Cortex of kidney (tissue), 1 donor: Measurements from ENCODE around the gene APBA3.

Experiments
- DNase-seq: peaks from one replicate; lab custom pipeline; 2025; lab: John Stamatoyannopoulos, UW

The APBA3 gene, protein sequence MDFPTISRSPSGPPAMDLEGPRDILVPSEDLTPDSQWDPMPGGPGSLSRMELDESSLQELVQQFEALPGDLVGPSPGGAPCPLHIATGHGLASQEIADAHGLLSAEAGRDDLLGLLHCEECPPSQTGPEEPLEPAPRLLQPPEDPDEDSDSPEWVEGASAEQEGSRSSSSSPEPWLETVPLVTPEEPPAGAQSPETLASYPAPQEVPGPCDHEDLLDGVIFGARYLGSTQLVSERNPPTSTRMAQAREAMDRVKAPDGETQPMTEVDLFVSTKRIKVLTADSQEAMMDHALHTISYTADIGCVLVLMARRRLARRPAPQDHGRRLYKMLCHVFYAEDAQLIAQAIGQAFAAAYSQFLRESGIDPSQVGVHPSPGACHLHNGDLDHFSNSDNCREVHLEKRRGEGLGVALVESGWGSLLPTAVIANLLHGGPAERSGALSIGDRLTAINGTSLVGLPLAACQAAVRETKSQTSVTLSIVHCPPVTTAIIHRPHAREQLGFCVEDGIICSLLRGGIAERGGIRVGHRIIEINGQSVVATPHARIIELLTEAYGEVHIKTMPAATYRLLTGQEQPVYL

DNA sequence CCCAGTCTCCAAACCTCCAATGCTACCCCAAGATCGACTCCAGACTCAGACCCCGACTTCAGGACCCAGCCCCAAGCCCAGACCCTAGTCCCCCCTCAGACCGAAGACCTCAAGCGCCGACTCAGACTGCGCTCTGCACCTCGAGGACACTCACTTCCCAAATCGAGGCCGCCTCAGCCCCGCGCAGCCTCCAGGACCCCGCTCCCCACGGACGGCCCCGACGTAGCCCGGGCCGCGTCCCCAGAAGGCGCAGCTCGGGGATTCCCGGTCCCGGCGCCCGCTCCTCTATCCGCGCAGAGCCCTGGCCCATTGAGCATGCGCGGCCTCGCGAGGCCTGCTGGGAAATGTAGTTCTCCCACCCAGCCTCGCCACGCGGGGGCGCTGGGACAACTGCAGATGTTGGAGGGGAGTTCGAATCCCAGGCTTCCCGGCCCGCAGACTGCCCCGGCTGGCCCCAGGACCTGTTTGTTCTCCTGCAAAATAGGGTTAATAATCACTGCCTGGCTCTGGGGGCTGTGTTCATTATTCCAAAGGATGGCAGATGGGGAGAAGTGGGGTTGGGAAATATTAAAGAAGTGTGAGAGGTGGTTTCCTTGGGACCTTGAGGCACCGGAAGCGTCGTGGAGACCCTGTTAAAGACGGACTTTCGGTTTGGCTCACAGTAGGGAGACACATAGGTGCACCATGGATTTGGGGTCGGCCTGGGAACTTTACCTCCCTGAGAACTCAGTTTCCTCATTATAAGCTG is at the start of gene APBA3:
Gene APBA3, minus strand, starts transcription at position 311 of the 748 bp plus-strand sequence. CDS start 1,428 bp downstream, outside the sequence.
- DNase-seq, result no peak

DNA sequence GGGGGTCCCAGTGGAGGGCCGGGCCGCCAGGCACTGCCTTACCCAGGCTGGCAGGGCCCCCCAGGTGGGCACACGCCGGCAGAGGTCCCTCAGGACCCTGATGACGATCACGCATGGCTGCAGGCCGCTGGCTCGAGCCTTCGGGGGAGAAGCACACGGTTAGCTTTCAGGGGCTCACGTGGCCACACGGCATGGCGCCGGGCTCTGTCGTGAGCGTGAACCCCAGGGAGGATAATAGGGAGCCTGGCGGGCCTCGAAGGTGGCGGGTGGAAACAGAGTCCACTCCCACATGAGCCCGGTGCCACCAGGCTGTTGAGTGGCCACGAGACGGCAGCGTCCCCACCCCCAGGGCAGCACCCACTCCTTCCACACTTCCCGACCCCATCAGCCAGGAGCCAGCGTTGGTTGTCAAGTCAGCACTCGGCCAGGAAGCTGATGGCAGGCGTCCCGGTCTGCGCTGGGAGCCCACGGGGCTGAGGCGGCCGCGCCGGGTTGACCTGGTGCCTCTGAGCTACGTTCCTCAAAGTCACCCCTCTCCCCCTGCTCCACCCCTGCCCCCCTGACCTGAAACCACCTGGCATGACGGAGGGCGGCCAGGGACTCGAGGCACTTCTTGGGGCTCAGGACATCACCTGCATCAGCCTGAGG is 49.3 kb upstream of the APBA3 start:
- DNase-seq, result no peak

DNA sequence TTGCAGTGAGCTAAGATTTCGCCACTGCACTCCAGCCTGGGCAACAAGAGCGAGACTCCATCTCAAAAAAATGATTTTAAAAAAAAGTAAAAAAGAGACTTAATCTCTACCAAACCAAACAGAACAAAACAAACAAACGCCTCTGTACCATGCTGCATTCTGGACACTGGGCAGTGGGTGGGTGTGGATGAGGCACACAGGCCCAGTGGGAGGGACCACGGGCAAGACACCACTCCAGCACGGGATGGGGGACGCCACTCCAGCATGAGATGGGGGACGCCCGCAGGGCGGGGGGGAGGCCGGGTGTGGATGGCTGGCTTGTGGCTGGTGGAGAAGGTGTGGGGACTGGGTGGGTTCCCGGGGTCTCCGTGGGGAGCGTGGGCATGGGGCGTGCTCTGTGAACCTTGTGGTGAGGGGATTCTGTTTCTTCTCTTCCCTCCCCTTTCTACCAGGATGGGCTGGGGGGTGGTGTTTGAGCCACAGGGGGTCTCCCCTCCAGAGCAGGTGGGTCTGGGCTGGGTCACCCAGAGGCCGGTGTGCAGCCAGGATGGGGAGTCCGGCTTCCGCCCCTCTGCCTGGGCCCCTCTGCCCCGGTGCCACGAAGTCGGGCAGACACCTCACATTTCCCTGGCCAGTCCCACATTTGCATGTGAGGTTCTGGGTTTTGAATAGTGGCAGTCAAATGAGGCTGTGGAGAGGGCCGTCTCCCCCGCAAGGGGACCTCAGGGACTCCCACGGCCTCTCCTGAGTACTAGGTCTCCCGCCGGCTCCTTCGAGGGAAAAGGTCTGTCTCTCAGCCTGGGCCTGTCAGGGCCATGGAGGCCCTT is 48.6 kb upstream of the APBA3 start:
- DNase-seq, result no peak

DNA sequence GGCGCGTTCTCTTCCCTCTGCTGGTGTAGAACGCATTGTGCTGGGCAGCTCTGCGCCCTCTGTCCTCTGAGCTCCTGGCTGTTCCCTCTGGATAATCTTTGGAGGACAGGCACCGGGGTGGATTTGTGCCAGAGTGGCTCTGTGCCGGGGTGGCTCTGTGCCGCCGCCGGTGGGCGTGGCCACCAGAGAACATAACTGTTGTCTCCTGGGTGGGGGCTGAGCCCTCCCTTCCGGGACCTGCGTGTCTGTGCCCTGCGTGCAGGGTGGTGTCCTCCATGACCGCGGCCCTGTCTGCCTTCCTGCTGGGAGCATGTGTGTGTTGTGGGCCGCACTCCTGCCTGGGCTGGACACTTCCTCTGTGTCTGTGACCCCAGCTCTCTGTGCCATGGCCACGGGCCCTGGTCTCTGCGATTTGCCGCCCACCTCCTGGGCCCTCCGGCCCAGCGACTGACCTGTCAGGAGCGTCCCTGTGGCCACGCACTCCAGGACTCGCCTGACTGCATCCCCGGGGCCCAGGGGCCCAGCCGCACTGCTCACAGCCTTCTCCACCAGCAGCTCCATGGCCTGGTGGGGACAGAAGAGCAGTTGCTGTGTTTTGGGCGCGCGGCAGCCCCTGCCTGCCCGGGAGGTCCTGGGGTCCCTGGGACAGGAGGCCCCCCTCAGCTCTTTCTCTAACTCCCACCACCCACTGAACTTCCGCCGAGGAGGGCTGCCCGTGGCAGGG is 47.1 kb upstream of the APBA3 start:
- no peak for DNase-seq

DNA sequence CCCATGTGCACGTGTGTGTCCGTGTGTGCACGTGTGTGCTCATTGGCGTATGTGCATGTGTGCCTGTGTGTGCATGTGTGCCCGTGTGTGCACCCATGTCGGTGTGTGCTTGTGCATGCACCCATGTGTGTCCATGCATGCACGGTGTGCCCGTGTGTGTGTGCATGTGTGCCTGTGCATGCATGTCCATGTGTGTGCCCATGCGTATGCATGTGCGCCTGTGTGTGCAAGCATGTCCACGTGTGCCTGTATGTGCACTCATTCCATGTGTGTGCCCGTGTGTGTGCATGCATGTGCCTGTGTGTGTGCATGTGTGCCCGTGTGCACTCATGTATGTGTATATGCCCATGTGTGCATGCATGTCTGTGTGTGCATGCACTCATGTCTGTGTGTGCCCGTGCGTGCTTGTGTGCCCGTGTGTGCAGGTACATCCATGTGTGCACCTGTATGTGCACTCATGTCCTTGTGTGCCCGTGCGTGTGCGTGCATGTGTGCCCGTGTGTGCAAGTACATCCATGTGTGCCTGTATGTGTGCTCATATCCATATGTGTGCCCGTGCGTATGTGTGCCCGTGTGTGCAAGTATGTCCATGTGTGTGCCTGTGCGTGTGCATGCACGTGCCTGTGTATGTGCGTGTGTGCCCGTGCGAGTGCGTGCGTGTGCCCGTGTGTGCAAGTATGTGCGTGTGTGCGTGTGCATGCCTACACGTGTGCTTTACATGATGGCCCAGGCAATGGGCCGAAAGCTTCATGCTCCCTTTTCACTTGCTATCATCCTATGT is 46.3 kb upstream of the APBA3 start:
- no peak for DNase-seq

DNA sequence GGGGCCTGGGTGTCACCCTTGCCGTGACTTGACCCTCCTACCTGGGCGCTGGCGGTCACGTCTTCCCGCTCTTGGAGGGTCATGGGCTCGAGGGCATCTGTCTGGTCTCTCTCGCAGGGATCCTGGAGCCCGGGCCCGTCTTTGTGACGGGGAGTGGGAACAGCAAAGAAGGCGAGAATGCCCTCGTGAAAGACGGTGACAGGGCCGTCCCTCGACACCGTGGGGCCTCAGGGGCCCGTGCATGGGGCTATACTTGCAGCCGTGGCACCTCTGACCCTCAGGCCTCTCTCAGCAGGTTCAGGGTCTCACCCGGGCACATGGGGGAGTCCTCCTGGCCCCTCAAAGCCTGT is 45.6 kb upstream of the APBA3 start:
- no peak for DNase-seq

DNA sequence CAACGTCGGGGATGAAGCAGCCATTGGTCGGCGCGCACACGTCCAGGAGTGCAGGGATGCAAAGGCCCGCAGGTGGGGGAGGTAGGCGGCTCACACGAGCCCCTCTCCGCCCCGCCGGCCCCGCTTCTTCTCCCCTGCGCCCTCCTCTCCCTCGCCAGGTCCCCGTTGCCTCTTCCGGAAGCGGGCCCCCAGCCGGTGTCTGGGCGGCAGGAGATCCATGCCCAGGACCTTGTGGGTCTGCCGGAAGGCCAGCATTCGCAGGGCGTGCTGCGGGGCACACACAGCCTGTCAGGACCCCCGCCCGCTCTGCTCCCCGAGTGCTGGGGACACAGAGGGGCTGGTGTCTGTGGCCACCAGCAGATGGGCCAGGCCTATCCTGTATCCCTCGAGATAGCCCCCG is 44.4 kb upstream of the APBA3 start:
- no peak for DNase-seq

DNA sequence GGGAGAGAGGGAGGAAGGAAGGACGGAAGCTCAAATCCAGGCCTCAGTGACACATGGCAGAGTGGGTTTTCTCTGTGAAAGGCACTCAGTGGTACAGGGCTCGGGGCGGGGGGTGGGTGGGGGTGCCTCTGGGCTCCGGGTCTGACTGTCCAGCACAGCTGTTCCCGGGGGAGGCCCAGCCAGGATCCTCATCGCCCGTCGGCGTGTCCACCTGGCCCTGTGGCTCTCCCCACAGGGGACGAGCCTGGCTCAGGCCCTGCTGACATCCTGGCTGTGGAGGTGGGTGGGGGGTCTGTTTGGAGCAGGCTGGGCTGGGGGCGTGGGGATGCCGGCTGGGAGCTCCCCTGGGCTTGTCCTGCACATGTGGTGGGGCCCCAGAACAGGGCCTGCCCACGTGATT is 42.9 kb upstream of the APBA3 start:
- DNase-seq, result no peak

DNA sequence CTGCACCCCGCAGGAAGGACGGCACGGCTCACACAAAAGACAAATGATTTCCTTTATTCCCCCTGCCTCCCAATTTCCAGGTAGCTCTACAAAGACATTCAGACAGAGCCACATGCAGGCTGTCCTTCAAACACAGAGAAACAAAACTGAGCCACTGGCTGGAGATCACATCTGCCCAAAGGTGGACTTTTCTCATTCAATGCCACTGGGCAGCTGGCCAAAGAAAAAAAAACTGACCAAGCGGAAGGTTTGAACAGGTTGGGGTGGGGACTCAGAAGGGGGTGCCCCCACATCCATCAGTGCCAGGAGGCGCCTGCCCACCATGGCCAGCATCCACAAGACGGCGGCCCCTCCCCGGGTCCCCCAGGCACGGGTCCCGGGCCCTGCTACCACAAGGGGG is 42.5 kb upstream of the APBA3 start:
- DNase-seq, result no peak

DNA sequence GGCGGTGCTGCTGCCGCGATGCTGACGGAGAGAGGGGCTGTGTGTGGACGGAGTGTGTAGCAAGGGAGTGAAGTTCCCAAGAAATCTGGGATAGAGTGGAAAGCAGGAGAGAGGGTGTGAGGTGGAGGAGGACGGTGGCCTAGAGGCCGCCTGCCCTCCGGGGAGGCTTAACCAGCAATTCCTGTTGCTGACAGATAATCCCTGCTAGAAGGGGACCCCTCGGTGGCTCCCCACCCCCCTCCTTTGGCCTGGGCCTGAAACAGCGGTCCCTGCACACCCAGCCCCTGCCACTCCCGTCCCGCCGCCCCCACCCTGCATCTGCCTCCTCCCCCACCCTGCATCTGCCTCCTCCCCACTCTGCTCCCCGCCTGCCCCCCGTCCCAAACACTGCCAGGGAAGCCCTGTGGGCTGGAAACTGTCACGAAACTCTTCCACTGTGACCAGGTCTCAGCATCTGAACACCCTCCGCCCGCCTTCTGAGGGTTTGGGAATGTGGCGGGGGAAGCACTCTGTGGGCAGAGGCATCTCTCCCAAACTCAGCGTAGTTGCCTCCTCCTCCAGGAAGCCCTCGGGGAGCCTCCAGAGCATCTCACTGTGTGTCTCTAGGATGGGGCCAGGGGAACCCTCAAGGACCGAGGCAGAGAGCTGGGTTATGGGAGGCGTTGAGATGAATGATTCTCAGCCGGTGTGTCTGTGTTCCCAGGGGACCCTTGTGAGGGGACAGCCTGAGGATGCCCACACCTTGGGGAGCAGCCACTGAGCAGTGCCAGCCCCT is 41.8 kb upstream of the APBA3 start:
- no peak for DNase-seq

DNA sequence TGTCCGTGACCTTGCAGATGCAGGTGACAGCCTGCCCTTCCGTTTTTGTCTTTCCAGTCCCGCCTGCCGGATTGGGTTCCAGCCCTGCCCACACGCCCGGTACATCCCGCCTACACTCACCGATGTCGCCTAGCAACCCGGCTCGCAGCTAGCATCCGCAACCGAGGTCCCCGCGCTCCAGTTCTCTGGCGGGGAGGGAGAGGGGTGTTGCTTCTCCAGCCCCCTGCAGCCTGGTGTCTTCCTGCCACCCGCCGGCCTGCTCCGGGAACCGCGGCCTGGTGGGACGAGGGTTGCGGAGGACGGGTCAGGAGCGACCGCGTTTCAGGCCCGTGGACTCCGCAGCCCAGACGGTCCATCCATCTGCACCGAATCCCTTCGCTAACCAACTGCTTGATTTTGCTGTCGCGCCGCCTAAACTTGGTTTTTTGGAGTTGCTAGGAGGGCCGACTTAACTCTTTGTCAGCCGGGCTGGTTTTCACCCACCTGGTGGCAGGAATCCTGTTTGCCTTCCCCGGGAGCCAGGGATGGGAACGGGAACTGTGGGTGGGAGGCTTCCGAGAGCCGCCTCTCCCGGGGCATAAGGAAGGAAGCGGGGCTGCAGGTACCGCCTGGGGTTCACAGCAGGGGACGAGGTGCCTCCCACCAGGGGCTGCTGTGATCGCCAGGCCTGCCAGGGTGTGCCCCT is 40.1 kb upstream of the APBA3 start:
- DNase-seq, result no peak

DNA sequence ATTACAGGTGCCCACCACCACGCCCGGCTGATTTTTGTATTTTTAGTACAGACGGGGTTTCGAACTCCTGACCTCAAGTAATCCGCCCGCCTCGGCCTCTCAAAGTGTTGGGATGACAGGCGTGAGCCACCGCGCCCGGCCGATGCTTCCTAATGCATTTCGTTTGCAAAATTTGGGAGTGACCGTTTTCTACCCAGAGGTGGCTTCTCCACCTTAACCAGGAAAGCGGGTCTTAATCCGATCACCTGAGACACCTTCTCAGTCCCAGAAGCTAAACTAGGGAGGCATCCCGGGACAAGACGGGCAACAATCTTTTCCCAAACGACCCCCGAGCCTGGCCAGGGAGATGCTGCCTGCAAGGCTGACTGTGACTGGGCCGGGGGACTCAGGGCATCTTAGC is 39.5 kb upstream of the APBA3 start:
- DNase-seq, result no peak

DNA sequence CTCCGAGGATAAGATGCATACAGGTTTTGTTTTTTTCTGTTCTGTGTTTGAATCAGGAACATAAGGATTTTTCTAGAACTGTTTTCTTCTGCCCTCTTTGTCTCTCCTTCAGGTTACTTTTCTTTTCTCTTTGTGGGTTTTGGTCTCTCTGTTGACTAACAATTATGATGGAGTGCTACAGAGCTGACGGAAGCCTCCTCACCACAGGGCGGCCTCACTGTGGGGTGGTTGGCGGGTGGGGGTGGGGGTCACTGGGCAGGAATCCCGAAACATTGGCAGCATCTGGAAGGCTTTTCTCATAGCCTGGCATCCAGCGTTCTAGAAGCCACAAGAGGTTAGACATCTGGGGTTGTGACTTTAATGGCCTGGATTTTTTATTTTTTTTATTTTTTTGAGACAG is 36.6 kb upstream of the APBA3 start:
- DNase-seq, result no peak

DNA sequence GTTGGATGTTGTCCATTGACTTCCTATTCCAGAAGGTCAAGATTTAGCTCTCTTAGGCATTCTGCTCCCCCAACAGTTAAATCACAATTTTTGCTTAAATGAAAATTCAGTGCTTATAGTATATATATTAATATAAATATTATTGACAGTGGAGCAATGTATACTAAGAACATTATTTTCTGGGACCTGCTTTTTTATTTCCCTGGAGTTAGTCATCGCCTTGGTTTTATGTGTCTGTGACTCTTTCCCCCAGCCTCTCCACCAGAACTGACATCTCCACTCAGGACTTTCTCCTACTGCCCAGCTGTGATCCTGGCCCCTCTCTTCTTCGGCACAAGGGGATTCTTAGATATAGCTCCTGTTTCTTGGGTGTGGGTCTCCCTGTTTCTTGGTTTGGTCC is 34.9 kb upstream of the APBA3 start:
- no peak for DNase-seq

DNA sequence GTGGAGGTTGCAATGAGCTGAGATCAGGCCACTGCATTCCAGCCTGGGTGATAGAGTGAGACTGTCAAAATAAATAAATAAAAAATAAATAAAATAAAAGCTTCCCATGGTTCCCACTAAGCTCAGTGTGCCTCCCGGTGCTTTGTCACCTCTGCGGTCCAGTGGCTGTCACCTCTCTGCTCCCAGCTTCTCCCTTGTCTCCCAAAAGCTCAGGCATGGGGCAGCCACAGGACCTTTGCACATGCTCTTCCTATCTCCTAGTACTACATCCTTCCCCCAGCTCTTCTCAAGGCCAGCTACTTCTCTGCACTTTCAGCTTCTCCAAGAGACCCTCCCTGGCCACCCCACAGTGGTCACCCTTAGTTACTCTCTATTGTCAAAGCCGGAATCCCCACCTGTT is 32.3 kb upstream of the APBA3 start:
- DNase-seq, result no peak

DNA sequence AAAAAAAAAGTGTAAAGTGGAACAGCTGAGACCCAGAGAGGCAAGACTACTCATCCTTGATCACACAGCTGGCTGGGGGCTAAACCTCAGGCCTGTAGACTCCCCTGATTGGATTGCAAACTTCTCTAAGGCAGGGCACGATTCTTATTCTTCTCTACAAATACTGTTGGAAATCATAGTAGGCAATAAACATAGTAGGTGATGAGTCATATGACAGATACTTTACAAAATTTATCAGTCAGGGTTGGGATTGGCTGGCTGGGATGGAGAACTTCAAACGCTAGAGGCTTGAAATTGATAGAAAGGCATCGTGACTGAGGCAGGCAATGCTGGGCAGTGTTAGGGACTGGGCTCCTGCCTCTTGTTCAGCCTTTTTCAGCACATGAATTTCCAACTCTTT is 30.6 kb upstream of the APBA3 start:
- DNase-seq, result no peak

DNA sequence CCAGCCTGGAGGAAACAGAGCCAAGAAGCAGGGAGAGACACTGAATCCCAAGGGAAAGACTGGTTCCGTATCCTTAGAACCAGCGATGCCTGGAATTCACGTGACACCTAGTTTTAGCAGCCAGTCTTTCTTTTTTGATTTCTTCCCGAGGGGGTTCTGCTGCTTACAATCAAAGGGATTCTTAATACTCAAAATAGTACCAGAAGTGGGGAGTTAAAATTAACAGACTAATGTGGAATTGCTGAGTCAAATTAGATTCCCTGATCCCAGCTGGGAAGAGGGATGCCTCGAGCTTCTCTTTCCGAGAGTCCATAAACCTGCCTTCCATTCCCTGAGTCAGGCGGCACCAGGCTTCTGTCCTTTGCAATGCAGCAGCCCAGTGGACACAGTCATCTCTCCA is 29.4 kb upstream of the APBA3 start:
- DNase-seq, result no peak

DNA sequence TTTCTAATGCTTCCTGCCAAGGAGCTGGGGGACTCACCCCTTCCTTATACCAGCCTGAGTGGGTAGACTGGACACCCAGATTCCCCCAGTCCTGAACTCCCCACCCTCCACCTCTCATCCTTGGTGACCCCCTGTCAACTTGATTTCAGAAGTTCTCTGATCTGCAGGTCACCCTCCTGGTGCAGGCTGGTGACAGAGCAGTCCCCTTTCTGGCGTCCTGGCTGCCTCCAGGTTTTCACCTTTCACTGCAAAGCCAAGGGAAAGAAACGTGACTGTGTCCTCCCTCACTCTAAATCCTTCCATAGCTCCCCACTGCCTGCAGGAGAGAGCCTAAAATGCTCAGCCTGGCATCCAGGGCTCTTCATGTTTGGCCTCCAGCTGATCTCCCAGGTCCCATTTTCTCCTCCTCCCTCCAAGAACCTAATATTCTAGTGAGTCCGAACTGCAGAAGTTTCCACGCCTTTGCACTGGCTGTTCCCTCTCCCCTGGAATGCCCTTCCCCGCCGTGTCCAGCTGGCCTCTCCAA is 28.8 kb upstream of the APBA3 start:
- DNase-seq, result no peak
